GM21423 (cell line): Measurements from ENCODE around the gene COMMD3.
"Not testable (repeated sequence)": the region's sequence is repeated elsewhere in the genome, so short reads cannot be mapped to it uniquely, and the experiment has no call there.

Experiments used
- ATAC-seq: cut with Tn5 transposase; IDR thresholded peaks from one replicate; pipeline ENCODE4 v1.9.1; 2021; ENCODE audit warnings: mild to moderate bottlenecking, moderate library complexity; ENCODE audit not compliant: unreplicated experiment

COMMD3 gene

GRCh38 chr10:22316286-22317075 lies at the start of gene COMMD3:
Gene COMMD3, plus strand, starts transcription at chr10:22316388. Its CDS starts 30 bp downstream, at chr10:22316418.
- ATAC-seq = peak; percentile 65

- no peak for ATAC-seq
These were observed 47.7 kb upstream of the COMMD3 start for GRCh38 chr10:22268503-22268902.

- no peak for ATAC-seq
These were observed 44.4 kb upstream of the COMMD3 start for GRCh38 chr10:22271786-22272185.

- no peak for ATAC-seq
These were observed 37.8 kb upstream of the COMMD3 start for GRCh38 chr10:22278441-22278782.

GRCh38 chr10:22280078-22280477 lies 36.1 kb upstream of the COMMD3 start:
- ATAC-seq = no peak

- no peak for ATAC-seq
These were observed 31.1 kb upstream of the COMMD3 start for GRCh38 chr10:22285130-22285529.

GRCh38 chr10:22293747-22294404 lies 22.3 kb upstream of the COMMD3 start:
- no peak for ATAC-seq

GRCh38 chr10:22294694-22295093 lies 21.5 kb upstream of the COMMD3 start:
- ATAC-seq = no peak

GRCh38 chr10:22301193-22301592 lies 15.0 kb upstream of the COMMD3 start:
- ATAC-seq = no peak

GRCh38 chr10:22303461-22303860 lies 12.7 kb upstream of the COMMD3 start:
- no peak for ATAC-seq

GRCh38 chr10:22305721-22306120 lies 10.5 kb upstream of the COMMD3 start:
- no peak for ATAC-seq

- ATAC-seq = peak; percentile 92
These were observed 7.8 kb upstream of the COMMD3 start for GRCh38 chr10:22308390-22308789.

- ATAC-seq = no peak
These were observed 6.8 kb upstream of the COMMD3 start for GRCh38 chr10:22309180-22310000.

GRCh38 chr10:22310012-22310411 lies 6.2 kb upstream of the COMMD3 start:
- not testable (repeated sequence) for ATAC-seq

GRCh38 chr10:22310928-22311327 lies 5.3 kb upstream of the COMMD3 start:
- ATAC-seq = no peak

- no peak for ATAC-seq
These were observed 1.3 kb upstream of the COMMD3 start for GRCh38 chr10:22314852-22315251.

GRCh38 chr10:22315455-22316285 lies 518 bp upstream of the COMMD3 start:
- ATAC-seq = peak; percentile 20

GRCh38 chr10:22317076-22317370 lies 835 bp downstream of the COMMD3 start:
- ATAC-seq = peak; percentile 18

- ATAC-seq = no peak
These were observed 1.8 kb downstream of the COMMD3 start for GRCh38 chr10:22317771-22318565.

GRCh38 chr10:22318772-22319171 lies 2.6 kb downstream of the COMMD3 start:
- no peak for ATAC-seq
